GM21723 (cell line): ENCODE data around the gene ENTPD6.
"Not testable (repeated sequence)": the region's sequence is repeated elsewhere in the genome, so short reads cannot be mapped to it uniquely, and the experiment has no call there.

ENCODE experiments used
- ATAC-seq: cut with Tn5 transposase; IDR thresholded peaks from one replicate; pipeline ENCODE4 v1.9.1; 2021; ENCODE audit warnings: mild to moderate bottlenecking, moderate library complexity; ENCODE audit not compliant: unreplicated experiment

The ENTPD6 gene

GRCh38 chr20:25240851-25241658 lies 45.5 kb downstream of the ENTPD6 start:
- not testable (repeated sequence) for ATAC-seq

- not testable (repeated sequence) for ATAC-seq
These were observed 46.1 kb downstream of the ENTPD6 start for GRCh38 chr20:25241659-25241955.

GRCh38 chr20:25242231-25242630 lies 46.7 kb downstream of the ENTPD6 start:
- no peak for ATAC-seq

- ATAC-seq, result no peak
These were observed 48.0 kb downstream of the ENTPD6 start for GRCh38 chr20:25243416-25243979.

GRCh38 chr20:25244976-25245375 lies 49.5 kb downstream of the ENTPD6 start:
- ATAC-seq, result no peak

GRCh38 chr20:25245461-25245860 lies 49.9 kb downstream of the ENTPD6 start:
- ATAC-seq, result no peak

- no peak for ATAC-seq
These were observed 50.9 kb downstream of the ENTPD6 start for GRCh38 chr20:25246182-25246999.

GRCh38 chr20:25247000-25247517 lies 51.5 kb downstream of the ENTPD6 start:
- ATAC-seq, result peak; percentile 14

GRCh38 chr20:25247518-25247955 lies 52.0 kb downstream of the ENTPD6 start:
- ATAC-seq, result peak; percentile 46

- peak; percentile 65 for ATAC-seq
These were observed 52.7 kb downstream of the ENTPD6 start, which contains the start of gene PYGB for GRCh38 chr20:25247956-25248785. PYGB (plus strand) TSS chr20:25248085; CDS start chr20:25248179, 94 bp downstream.

- ATAC-seq, result no peak
These were observed 53.3 kb downstream of the ENTPD6 start for GRCh38 chr20:25248786-25249172.

GRCh38 chr20:25249198-25249931 lies 53.9 kb downstream of the ENTPD6 start:
- ATAC-seq, result no peak

GRCh38 chr20:25250508-25250907 lies 55.0 kb downstream of the ENTPD6 start:
- no peak for ATAC-seq

- ATAC-seq, result no peak
These were observed 55.5 kb downstream of the ENTPD6 start for GRCh38 chr20:25251019-25251418.

GRCh38 chr20:25251558-25251957 lies 56.0 kb downstream of the ENTPD6 start:
- ATAC-seq, result no peak

GRCh38 chr20:25252230-25252651 lies 56.7 kb downstream of the ENTPD6 start:
- no peak for ATAC-seq

- ATAC-seq, result no peak
These were observed 57.3 kb downstream of the ENTPD6 start for GRCh38 chr20:25252686-25253421.

GRCh38 chr20:25253606-25254275 lies 58.2 kb downstream of the ENTPD6 start:
- no peak for ATAC-seq

GRCh38 chr20:25254571-25254970 lies 59.1 kb downstream of the ENTPD6 start:
- ATAC-seq, result no peak
